ENCODE measurements around the gene TBRG4.

DNA sequence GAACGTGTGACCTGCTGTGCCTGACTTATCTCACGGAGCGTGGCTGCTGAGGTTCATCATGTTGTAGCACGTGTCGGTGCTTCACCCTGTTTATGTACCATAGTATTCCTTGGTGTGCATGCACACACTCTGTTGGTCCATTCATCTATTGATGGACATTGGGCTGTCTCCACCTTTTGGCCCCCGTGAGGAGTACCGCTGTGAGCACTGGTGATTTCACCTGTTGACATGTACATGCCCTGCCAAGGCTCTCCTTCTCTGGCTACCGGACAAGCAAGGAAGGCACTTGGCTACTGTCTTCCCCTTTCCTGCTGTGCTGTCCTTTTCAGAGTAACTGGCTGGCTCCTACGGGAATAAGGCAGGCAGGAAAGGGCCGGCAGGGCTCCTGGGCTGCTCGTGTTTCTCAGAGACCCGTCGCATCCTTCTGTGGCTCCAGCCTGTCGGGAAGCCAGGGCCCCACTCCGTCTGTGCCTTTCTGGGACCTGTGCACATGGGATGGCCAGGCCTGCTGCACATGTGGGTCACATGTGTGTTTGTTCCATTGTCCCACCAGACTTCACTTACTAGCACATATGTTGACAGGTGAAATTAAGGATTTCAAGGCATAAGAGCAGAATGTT, 17.8 kb upstream of the TBRG4 start:
- TF ChIP-seq, protein P1, sequence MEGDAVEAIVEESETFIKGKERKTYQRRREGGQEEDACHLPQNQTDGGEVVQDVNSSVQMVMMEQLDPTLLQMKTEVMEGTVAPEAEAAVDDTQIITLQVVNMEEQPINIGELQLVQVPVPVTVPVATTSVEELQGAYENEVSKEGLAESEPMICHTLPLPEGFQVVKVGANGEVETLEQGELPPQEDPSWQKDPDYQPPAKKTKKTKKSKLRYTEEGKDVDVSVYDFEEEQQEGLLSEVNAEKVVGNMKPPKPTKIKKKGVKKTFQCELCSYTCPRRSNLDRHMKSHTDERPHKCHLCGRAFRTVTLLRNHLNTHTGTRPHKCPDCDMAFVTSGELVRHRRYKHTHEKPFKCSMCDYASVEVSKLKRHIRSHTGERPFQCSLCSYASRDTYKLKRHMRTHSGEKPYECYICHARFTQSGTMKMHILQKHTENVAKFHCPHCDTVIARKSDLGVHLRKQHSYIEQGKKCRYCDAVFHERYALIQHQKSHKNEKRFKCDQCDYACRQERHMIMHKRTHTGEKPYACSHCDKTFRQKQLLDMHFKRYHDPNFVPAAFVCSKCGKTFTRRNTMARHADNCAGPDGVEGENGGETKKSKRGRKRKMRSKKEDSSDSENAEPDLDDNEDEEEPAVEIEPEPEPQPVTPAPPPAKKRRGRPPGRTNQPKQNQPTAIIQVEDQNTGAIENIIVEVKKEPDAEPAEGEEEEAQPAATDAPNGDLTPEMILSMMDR (IDR thresholded peaks at IDR 0.05; ENCODE audit: borderline replicate concordance, extremely low read depth, low read length, poor library complexity, severe bottlenecking): no peak
- no peak for TF ChIP-seq EZH2 (IDR thresholded peaks at IDR 0.05; ENCODE audit: borderline replicate concordance, low read depth, low read length, severe bottlenecking)
